ENCODE data around the gene LIME1. TPM values are rescaled to one million over a fixed set of nuclear protein-coding genes. Genes with fewer than 3 reads are reported as not detected.

LIME1 gene
- total RNA-seq, 1 donor from 2014 or later = 0.47 TPM

- no peak for DNase-seq (ENCODE audit: low spot score)
- no peak overlapping the region for H3K4me2 ChIP-seq
- no peak for TF ChIP-seq EZH2phosphoT487 (IDR thresholded peaks at IDR 0.05)
- TF ChIP-seq EZH2 (IDR thresholded peaks at IDR 0.05) = no peak
- TF ChIP-seq, protein P1, sequence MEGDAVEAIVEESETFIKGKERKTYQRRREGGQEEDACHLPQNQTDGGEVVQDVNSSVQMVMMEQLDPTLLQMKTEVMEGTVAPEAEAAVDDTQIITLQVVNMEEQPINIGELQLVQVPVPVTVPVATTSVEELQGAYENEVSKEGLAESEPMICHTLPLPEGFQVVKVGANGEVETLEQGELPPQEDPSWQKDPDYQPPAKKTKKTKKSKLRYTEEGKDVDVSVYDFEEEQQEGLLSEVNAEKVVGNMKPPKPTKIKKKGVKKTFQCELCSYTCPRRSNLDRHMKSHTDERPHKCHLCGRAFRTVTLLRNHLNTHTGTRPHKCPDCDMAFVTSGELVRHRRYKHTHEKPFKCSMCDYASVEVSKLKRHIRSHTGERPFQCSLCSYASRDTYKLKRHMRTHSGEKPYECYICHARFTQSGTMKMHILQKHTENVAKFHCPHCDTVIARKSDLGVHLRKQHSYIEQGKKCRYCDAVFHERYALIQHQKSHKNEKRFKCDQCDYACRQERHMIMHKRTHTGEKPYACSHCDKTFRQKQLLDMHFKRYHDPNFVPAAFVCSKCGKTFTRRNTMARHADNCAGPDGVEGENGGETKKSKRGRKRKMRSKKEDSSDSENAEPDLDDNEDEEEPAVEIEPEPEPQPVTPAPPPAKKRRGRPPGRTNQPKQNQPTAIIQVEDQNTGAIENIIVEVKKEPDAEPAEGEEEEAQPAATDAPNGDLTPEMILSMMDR (IDR thresholded peaks at IDR 0.05) = no peak
- Mint-ChIP-seq H3K36me3 (peaks cover 7% of the 10 kb centered on the region), H3K4me1 (peaks cover 4% of the 10 kb centered on the region), H3K27me3 (ENCODE audit: insufficient read depth, low read depth) (no peaks in the 10 kb centered on the region), H3K27ac (no peak overlapping the region), H3K4me3 (no peak overlapping the region), H3K9me3 (peaks cover 2% of the 10 kb centered on the region)
- H3K36me3 ChIP-seq = no peaks in the 10 kb centered on the region
- H3K4me3 ChIP-seq = no peak overlapping the region
- no peaks in the 10 kb centered on the region for H3K9me3 ChIP-seq (ENCODE audit: low read depth)
- H3F3A ChIP-seq (ENCODE audit: low read depth) = no peaks in the 10 kb centered on the region
- no peaks in the 10 kb centered on the region for H3K27me3 ChIP-seq
- no peaks in the 10 kb centered on the region for H3K79me2 ChIP-seq (ENCODE audit: low read depth)
- H3K9ac ChIP-seq = no peak overlapping the region
- no peaks in the 10 kb centered on the region for H3K4me1 ChIP-seq
- no peak overlapping the region for H3K27ac ChIP-seq
- H4K20me1 ChIP-seq (ENCODE audit: low read depth) = no peaks in the 10 kb centered on the region
- no peak overlapping the region for H2AFZ ChIP-seq (replicated peaks)
These were observed 23.0 kb downstream of the LIME1 start for GRCh38 chr20:63759377-63759901.

GRCh38 chr20:63765082-63765873 is 28.8 kb downstream of the LIME1 start:
- H3K36me3 ChIP-seq = no peaks in the 10 kb centered on the region
- DNase-seq (ENCODE audit: low spot score) = no peak
- H2AFZ ChIP-seq (replicated peaks) = no peak overlapping the region
- no peak overlapping the region for H3K4me2 ChIP-seq
- H3K4me3 ChIP-seq = no peak overlapping the region
- H3K4me3 Mint-ChIP-seq = no peak overlapping the region
- H4K20me1 ChIP-seq (ENCODE audit: low read depth) = no peaks in the 10 kb centered on the region
- no peaks in the 10 kb centered on the region for H3K4me1 ChIP-seq
- no peak overlapping the region for H3K9ac ChIP-seq
- H3K4me1 Mint-ChIP-seq = no peaks in the 10 kb centered on the region
- no peaks in the 10 kb centered on the region for H3K27me3 ChIP-seq
- H3K27ac ChIP-seq = no peak overlapping the region
- no peaks in the 10 kb centered on the region for H3K27me3 Mint-ChIP-seq (ENCODE audit: insufficient read depth, low read depth)
- no peaks in the 10 kb centered on the region for H3F3A ChIP-seq (ENCODE audit: low read depth)
- H3K27ac Mint-ChIP-seq = peak overlapping the region; percentile 60
- H3K9me3 ChIP-seq (ENCODE audit: low read depth) = no peaks in the 10 kb centered on the region
- peaks cover under 1% of the 10 kb centered on the region for H3K9me3 Mint-ChIP-seq
- no peak for TF ChIP-seq EZH2phosphoT487 (IDR thresholded peaks at IDR 0.05)
- TF ChIP-seq EZH2 (IDR thresholded peaks at IDR 0.05) = no peak
- TF ChIP-seq, protein P1 (IDR thresholded peaks at IDR 0.05) = no peak
- peaks cover 4% of the 10 kb centered on the region for H3K36me3 Mint-ChIP-seq
- no peaks in the 10 kb centered on the region for H3K79me2 ChIP-seq (ENCODE audit: low read depth)

DNA sequence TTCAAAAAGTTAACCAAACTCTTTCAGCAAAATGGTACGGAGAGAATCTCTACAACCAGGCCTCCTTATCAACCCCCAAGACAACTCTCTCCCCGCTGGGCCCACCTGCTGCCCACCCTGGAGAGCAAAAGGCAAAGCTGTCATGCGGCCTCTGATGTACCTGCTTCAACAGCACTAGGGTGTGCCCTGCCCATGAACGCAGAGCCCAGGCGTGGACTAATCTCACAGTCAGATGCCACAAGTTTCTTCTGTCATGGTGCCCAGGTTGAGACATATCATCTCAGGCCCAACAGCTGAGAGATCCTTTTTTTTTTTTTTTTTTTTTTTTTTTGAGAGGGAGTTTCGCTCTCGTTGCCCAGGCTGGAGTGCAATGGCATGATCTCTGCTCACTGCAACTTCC is 29.4 kb downstream of the LIME1 start:
- Mint-ChIP-seq H3K9me3 (no peaks in the 10 kb centered on the region), H3K27ac (no peak overlapping the region), H3K27me3 (ENCODE audit: insufficient read depth, low read depth) (no peaks in the 10 kb centered on the region), H3K36me3 (peaks cover 4% of the 10 kb centered on the region), H3K4me3 (no peak overlapping the region), H3K4me1 (no peaks in the 10 kb centered on the region)
- Histone ChIP-seq H3K4me2 (no peak overlapping the region), H3K27ac (no peak overlapping the region), H3F3A (ENCODE audit: low read depth) (no peaks in the 10 kb centered on the region), H3K4me3 (no peak overlapping the region), H3K9me3 (ENCODE audit: low read depth) (no peaks in the 10 kb centered on the region), H2AFZ (replicated peaks) (no peak overlapping the region), H3K9ac (no peak overlapping the region), H3K79me2 (ENCODE audit: low read depth) (no peaks in the 10 kb centered on the region), H3K36me3 (no peaks in the 10 kb centered on the region), H3K4me1 (no peaks in the 10 kb centered on the region), H3K27me3 (no peaks in the 10 kb centered on the region), H4K20me1 (ENCODE audit: low read depth) (no peaks in the 10 kb centered on the region)
- TF ChIP-seq, protein P1 (IDR thresholded peaks at IDR 0.05) = no peak
- TF ChIP-seq EZH2phosphoT487 (IDR thresholded peaks at IDR 0.05) = no peak
- peak; percentile 1 for DNase-seq (ENCODE audit: low spot score)
